OCI-LY7 (cell line): ENCODE measurements around the gene ZBTB39. TPM values are rescaled to one million over a fixed set of nuclear protein-coding genes. Genes with fewer than 3 reads are reported as not detected.

ENCODE experiments used
- BruUV-seq: library from RNA; stranded (reverse); fragments of 400-500 nt; replicated peaks from 2 replicates; lab custom pipeline; 2021; lab: Mats Ljungman, UMichigan
- CTCF ChIA-PET: fragments of 300-600 bp; sonication (Branson Sonifier 250); formaldehyde crosslinking; loops from one replicate; lab custom pipeline; 2022; ENCODE audit warnings: antibody characterized with exemption; ENCODE audit not compliant: unreplicated experiment; lab: Charles Lee
- POLR2A ChIA-PET: fragments of 300-600 bp; sonication (Branson Sonifier 250); formaldehyde crosslinking; loops from one replicate; lab custom pipeline; 2022; ENCODE audit warnings: antibody characterized with exemption; lab: Charles Lee
- DNase-seq: peaks from one replicate; pipeline ENCODE4 v3.0.0-alpha.2; 2015; ENCODE audit warnings: low spot score
- H2AFZ ChIP-seq: fragments of 200-600 bp; sonication (generic), shearing (Covaris generic); 2 replicates; pipeline ENCODE4 v1.6.1; 2014; ENCODE audit warnings: mild to moderate bottlenecking, antibody characterized with exemption, low read length, moderate library complexity
- H3K27ac ChIP-seq: fragments of 200-600 bp; sonication (generic); 2 replicates; pipeline ENCODE4 v1.5.1; 2014; ENCODE audit warnings: mixed run types, low read depth, mild to moderate bottlenecking, moderate library complexity, low read length, inconsistent platforms; ENCODE audit not compliant: poor library complexity, severe bottlenecking
- H3K36me3 ChIP-seq: fragments of 200-600 bp; sonication (generic); 2 replicates; pipeline ENCODE4 v1.6.1; 2014; ENCODE audit warnings: mild to moderate bottlenecking, antibody characterized with exemption, low read length, moderate library complexity, mixed read lengths; ENCODE audit not compliant: insufficient read depth
- H3K4me1 ChIP-seq: fragments of 200-600 bp; sonication (generic); 2 replicates; pipeline ENCODE4 v1.5.1; 2014; ENCODE audit warnings: mild to moderate bottlenecking, low read length; ENCODE audit not compliant: insufficient read depth, poor library complexity, severe bottlenecking
- H3K4me2 ChIP-seq: fragments of 200-600 bp; sonication (generic); 2 replicates; pipeline ENCODE4 v1.6.1; 2014; ENCODE audit warnings: mild to moderate bottlenecking, low read length
- H3K4me3 ChIP-seq: fragments of 200-600 bp; sonication (generic); 2 replicates; pipeline ENCODE4 v1.5.1; 2014; ENCODE audit warnings: mild to moderate bottlenecking, low read depth, low read length; ENCODE audit not compliant: poor library complexity, severe bottlenecking
- H3K79me2 ChIP-seq: fragments of 200-600 bp; sonication (generic); 2 replicates; pipeline ENCODE4 v1.6.1; 2016; ENCODE audit warnings: low read depth, mild to moderate bottlenecking, low read length, moderate library complexity, mixed read lengths; ENCODE audit not compliant: insufficient read depth
- H3K9me2 ChIP-seq: fragments of 200-600 bp; sonication (generic); 2 replicates; pipeline ENCODE4 v1.6.1; 2016; ENCODE audit warnings: mild to moderate bottlenecking, low read length, mixed read lengths; ENCODE audit not compliant: insufficient read depth
- H3K9me3 ChIP-seq: fragments of 200-600 bp; sonication (generic); 2 replicates; pipeline ENCODE4 v1.6.1; 2014; ENCODE audit warnings: mild to moderate bottlenecking, mixed run types, low read length, mixed read lengths
- H4K20me1 ChIP-seq: fragments of 200-600 bp; sonication (generic); 2 replicates; pipeline ENCODE4 v1.6.1; 2014; ENCODE audit warnings: mild to moderate bottlenecking, antibody characterized with exemption, low read length, moderate library complexity, mixed read lengths; ENCODE audit not compliant: insufficient read depth
- EZH2phosphoT487 ChIP-seq: fragments of 200-600 bp; sonication (generic); IDR thresholded peaks from 2 replicates; pipeline ENCODE4 v1.6.1; 2018; ENCODE audit warnings: low read depth, borderline replicate concordance, mild to moderate bottlenecking, mixed run types, antibody characterized with exemption, low read length, moderate library complexity, mixed read lengths
- intact Hi-C: fragments of 100-400 bp; cut with micrococcal nuclease; formaldehyde crosslinking; loops from one replicate; pipeline ENCODE4 v1.10.0; 2022; ENCODE audit not compliant: unreplicated experiment
- total RNA-seq, 2 experiments: library from RNA; depleted of rRNA in 1 of 2; stranded (reverse); fragments of >200 nt in 1 of 2; shearing (Covaris generic) in 1 of 2; gene quantifications; 2 replicates each; pipeline ENCODE4 v1.2.3, GENCODE V29; 2014 to 2022
- TF ChIP-seq, protein P1 (sequence below): fragments of 200-600 bp; sonication (generic); conservative IDR thresholded peaks from 2 replicates; pipeline ENCODE4 v1.5.1; 2014; ENCODE audit warnings: mild to moderate bottlenecking, antibody characterized with exemption, low read length, moderate library complexity, mixed read lengths

The ZBTB39 gene
- total RNA-seq, 2 experiments from 2014 or later: 10.0 to 10.9 TPM

- no peaks in the 10 kb centered on the region for H4K20me1 ChIP-seq
- H3K27ac ChIP-seq: no peak overlapping the region
- no peaks in the 10 kb centered on the region for H3K9me2 ChIP-seq
- no peak overlapping the region for H3K4me2 ChIP-seq
- no peak overlapping the region for H3K4me3 ChIP-seq
- intact Hi-C loops: no loop called here
- DNase-seq: no peak
- no TSS peak for BruUV-seq
- no peak for TF ChIP-seq EZH2phosphoT487
- TF ChIP-seq, protein P1, sequence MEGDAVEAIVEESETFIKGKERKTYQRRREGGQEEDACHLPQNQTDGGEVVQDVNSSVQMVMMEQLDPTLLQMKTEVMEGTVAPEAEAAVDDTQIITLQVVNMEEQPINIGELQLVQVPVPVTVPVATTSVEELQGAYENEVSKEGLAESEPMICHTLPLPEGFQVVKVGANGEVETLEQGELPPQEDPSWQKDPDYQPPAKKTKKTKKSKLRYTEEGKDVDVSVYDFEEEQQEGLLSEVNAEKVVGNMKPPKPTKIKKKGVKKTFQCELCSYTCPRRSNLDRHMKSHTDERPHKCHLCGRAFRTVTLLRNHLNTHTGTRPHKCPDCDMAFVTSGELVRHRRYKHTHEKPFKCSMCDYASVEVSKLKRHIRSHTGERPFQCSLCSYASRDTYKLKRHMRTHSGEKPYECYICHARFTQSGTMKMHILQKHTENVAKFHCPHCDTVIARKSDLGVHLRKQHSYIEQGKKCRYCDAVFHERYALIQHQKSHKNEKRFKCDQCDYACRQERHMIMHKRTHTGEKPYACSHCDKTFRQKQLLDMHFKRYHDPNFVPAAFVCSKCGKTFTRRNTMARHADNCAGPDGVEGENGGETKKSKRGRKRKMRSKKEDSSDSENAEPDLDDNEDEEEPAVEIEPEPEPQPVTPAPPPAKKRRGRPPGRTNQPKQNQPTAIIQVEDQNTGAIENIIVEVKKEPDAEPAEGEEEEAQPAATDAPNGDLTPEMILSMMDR: no peak
- H3K4me1 ChIP-seq: peaks cover 9% of the 10 kb centered on the region
- no peaks in the 10 kb centered on the region for H3K36me3 ChIP-seq
- ChIA-PET CTCF (interaction anchor here (0.6 kb wide), 1 partner anchor 13 kb away, joined by 3 read pairs; no protein-coding TSS in a partner anchor), POLR2A (no interaction called here)
- H3K79me2 ChIP-seq: no peaks in the 10 kb centered on the region
- no peaks in the 10 kb centered on the region for H3K9me3 ChIP-seq
- H2AFZ ChIP-seq: no peak overlapping the region
Measured at GRCh38 chr12:56991319-56992246, 14.8 kb downstream of the ZBTB39 start.

GRCh38 chr12:56990648-56991318 is 15.6 kb downstream of the ZBTB39 start:
- intact Hi-C loops: no loop called here
- TF ChIP-seq, protein P1: no peak
- TF ChIP-seq EZH2phosphoT487: no peak
- Histone ChIP-seq H3K9me3 (no peaks in the 10 kb centered on the region), H3K27ac (no peak overlapping the region), H3K79me2 (no peaks in the 10 kb centered on the region), H3K9me2 (no peaks in the 10 kb centered on the region), H3K36me3 (no peaks in the 10 kb centered on the region), H4K20me1 (no peaks in the 10 kb centered on the region), H2AFZ (no peak overlapping the region), H3K4me1 (peaks cover 9% of the 10 kb centered on the region), H3K4me2 (no peak overlapping the region), H3K4me3 (no peak overlapping the region)
- ChIA-PET CTCF (interaction anchor here (0.6 kb wide), 1 partner anchor 14 kb away, joined by 3 read pairs; no protein-coding TSS in a partner anchor), POLR2A (no interaction called here)
- DNase-seq: no peak
- no TSS peak for BruUV-seq
